Neural cell (in vitro differentiated cells): Measurements from ENCODE around the gene SLC22A23. TPM values are rescaled to one million over a fixed set of nuclear protein-coding genes. Genes with fewer than 3 reads are reported as not detected.

ENCODE experiments used
- H2AFZ ChIP-seq: fragments of 200-600, 300-800 bp; sonication (generic), shearing (Covaris generic); 2 replicates; pipeline ENCODE4 v1.6.0; 2014; ENCODE audit warnings: low read depth, mild to moderate bottlenecking, antibody characterized with exemption, low read length, moderate library complexity
- H3F3A ChIP-seq: fragments of 200-600 bp; shearing (Covaris generic); 2 replicates; pipeline ENCODE4 v1.6.1; 2016; ENCODE audit warnings: mild to moderate bottlenecking, moderate library complexity, mixed read lengths, antibody characterized with exemption, low read length; ENCODE audit not compliant: insufficient read depth, poor library complexity, severe bottlenecking
- H3K27ac ChIP-seq: fragments of 200-600, 300-800 bp; sonication (generic), shearing (Covaris generic); 2 replicates; pipeline ENCODE4 v1.5.1; 2014; ENCODE audit warnings: mild to moderate bottlenecking, low read length, moderate library complexity
- H3K27me3 ChIP-seq: fragments of 300-800, 200-600 bp; sonication (generic), shearing (Covaris generic); 2 replicates; pipeline ENCODE4 v1.6.0; 2014; ENCODE audit warnings: mild to moderate bottlenecking, low read depth, low read length, moderate library complexity; ENCODE audit not compliant: insufficient read depth
- H3K36me3 ChIP-seq: fragments of 300-800, 200-600 bp; sonication (generic), shearing (Covaris generic); 2 replicates; pipeline ENCODE4 v1.5.1; 2014; ENCODE audit warnings: mild to moderate bottlenecking, antibody characterized with exemption, low read length, moderate library complexity; ENCODE audit not compliant: insufficient read depth
- H3K4me2 ChIP-seq: fragments of 300-800, 200-600 bp; sonication (generic), shearing (Covaris generic); 2 replicates; pipeline ENCODE4 v1.6.0; 2014; ENCODE audit warnings: mild to moderate bottlenecking, low read length
- H3K4me3 ChIP-seq: fragments of 300-800, 200-600 bp; sonication (generic), shearing (Covaris generic); 2 replicates; pipeline ENCODE4 v1.5.1; 2014; ENCODE audit warnings: mild to moderate bottlenecking, low read length, moderate library complexity
- H3K79me2 ChIP-seq: fragments of 200-600 bp; shearing (Covaris generic); replicated peaks from 2 replicates; pipeline ENCODE4 v1.6.0; 2014; ENCODE audit warnings: mild to moderate bottlenecking, low read length, moderate library complexity; ENCODE audit not compliant: insufficient read depth
- H3K9ac ChIP-seq: fragments of 300-800, 200-600 bp; sonication (generic), shearing (Covaris generic); 2 replicates; pipeline ENCODE4 v1.6.1; 2016; ENCODE audit warnings: mild to moderate bottlenecking, low read length, mixed read lengths
- H3K9me2 ChIP-seq: fragments of 200-600 bp; shearing (Covaris generic); 2 replicates; pipeline ENCODE4 v1.6.1; 2016; ENCODE audit warnings: mild to moderate bottlenecking, low read length, mixed read lengths; ENCODE audit not compliant: insufficient read depth
- H3K9me3 ChIP-seq: fragments of 200-600, 300-800 bp; sonication (generic), shearing (Covaris generic); 2 replicates; pipeline ENCODE4 v1.6.1; 2016; ENCODE audit warnings: mild to moderate bottlenecking, mixed run types, low read length, moderate library complexity, mixed read lengths
- H4K20me1 ChIP-seq: fragments of 200-600 bp; shearing (Covaris generic); 2 replicates; pipeline ENCODE4 v1.6.1; 2016; ENCODE audit warnings: mild to moderate bottlenecking, mixed run types; ENCODE audit not compliant: insufficient read depth
- EP300 ChIP-seq: fragments of 450-650 bp; conservative IDR thresholded peaks from 2 replicates; pipeline ENCODE4 v1.6.1; 2014; ENCODE audit warnings: antibody characterized with exemption, mild to moderate bottlenecking, moderate library complexity; ENCODE audit not compliant: poor library complexity, severe bottlenecking
- EZH2 ChIP-seq: fragments of 200-600, 300-800 bp; shearing (Covaris generic), sonication (generic); IDR thresholded peaks from 2 replicates; pipeline ENCODE4 v1.6.1; 2014; ENCODE audit warnings: antibody characterized with exemption, low read length, borderline replicate concordance, mild to moderate bottlenecking; ENCODE audit not compliant: insufficient read depth, poor library complexity, severe bottlenecking
- MXI1 ChIP-seq: fragments of 450-650 bp; conservative IDR thresholded peaks from 2 replicates; pipeline ENCODE4 v1.6.1; 2014; ENCODE audit warnings: antibody characterized with exemption, mild to moderate bottlenecking; ENCODE audit not compliant: poor library complexity, severe bottlenecking
- POLR2AphosphoS5 ChIP-seq: IDR thresholded peaks from 2 replicates; pipeline ENCODE4 v1.6.1; 2012
- RAD21 ChIP-seq: fragments of 450-650 bp; conservative IDR thresholded peaks from 2 replicates; pipeline ENCODE4 v1.6.1; 2014; ENCODE audit warnings: antibody characterized with exemption, mild to moderate bottlenecking, moderate library complexity
- SMC3 ChIP-seq: fragments of 450-650 bp; conservative IDR thresholded peaks from 2 replicates; pipeline ENCODE4 v1.6.1; 2014; ENCODE audit warnings: antibody characterized with exemption, mild to moderate bottlenecking, moderate library complexity; ENCODE audit not compliant: poor library complexity
- TAF1 ChIP-seq: IDR thresholded peaks from 2 replicates; pipeline ENCODE4 v1.6.1; 2012; ENCODE audit warnings: low read depth
- polyA plus RNA-seq: library from polyadenylated mRNA; depleted of rRNA; stranded (reverse); fragments of >200 nt; gene quantifications from 2 replicates; pipeline ENCODE4 v1.2.3, GENCODE V29; 2014
- TF ChIP-seq, protein P1 (sequence below): IDR thresholded peaks from 2 replicates; pipeline ENCODE4 v1.6.1; 2012; ENCODE audit warnings: borderline replicate concordance
- TF ChIP-seq, protein P2 (sequence below): fragments of 450-650 bp; IDR thresholded peaks from 2 replicates; pipeline ENCODE4 v1.5.1; 2014; ENCODE audit warnings: antibody characterized with exemption, mild to moderate bottlenecking, moderate library complexity; ENCODE audit not compliant: poor library complexity, severe bottlenecking

SLC22A23 gene
- polyA plus RNA-seq, 1 donor from 2014 or later, result 8.8 TPM

DNA sequence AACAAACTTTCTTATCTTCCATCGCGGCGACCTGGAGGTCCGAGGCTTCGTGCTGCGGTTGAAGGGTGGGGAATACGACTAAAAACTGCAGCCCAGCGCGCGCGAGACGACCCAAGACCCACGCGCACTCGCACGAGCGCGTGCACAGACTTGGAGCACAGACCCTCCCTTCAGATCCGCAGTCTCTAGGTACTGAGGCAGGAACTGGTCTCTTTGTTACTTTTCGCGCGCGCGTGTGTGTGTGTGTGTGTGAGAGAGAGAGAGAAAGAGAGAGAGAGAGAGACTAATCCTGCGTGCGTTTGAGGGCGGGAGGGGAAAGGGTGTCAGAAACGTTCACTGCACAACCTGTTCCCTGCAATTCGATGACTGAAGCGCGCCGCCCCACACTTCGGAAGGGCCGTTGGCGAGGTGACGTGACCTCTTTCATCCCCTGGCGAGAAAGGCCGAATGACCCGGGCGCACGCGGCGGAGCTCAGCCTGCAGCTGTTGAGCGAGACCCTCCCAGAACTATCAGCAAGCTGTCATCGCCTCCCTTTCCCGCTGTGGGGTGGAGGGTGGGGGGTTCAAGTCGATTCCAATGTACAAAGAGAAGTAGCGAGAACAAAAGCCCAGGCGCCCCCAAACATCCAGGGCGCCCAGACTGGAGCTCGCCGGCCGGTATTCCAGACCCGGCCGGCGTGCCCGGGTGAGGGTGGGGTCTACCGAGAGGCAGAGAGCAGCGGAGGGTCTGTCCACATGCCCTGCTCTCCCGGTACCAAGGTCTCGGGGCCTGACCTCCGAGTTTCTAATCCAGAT, 227.9 kb downstream of the SLC22A23 start:
- Histone ChIP-seq H3K27me3 (no peaks in the 10 kb centered on the region), H3K4me2 (peak overlapping the region; percentile 96), H3K4me3 (peak overlapping the region; percentile 82), H3K9me2 (no peaks in the 10 kb centered on the region), H3K9ac (peak overlapping the region; percentile 100), H3F3A (peaks cover 15% of the 10 kb centered on the region), H3K9me3 (no peaks in the 10 kb centered on the region), H3K36me3 (peaks cover 5% of the 10 kb centered on the region), H3K27ac (peak overlapping the region; percentile 100), H4K20me1 (peaks cover 26% of the 10 kb centered on the region), H3K79me2 (peaks cover 73% of the 10 kb centered on the region), H2AFZ (no peak overlapping the region)
- TF ChIP-seq, protein P1, sequence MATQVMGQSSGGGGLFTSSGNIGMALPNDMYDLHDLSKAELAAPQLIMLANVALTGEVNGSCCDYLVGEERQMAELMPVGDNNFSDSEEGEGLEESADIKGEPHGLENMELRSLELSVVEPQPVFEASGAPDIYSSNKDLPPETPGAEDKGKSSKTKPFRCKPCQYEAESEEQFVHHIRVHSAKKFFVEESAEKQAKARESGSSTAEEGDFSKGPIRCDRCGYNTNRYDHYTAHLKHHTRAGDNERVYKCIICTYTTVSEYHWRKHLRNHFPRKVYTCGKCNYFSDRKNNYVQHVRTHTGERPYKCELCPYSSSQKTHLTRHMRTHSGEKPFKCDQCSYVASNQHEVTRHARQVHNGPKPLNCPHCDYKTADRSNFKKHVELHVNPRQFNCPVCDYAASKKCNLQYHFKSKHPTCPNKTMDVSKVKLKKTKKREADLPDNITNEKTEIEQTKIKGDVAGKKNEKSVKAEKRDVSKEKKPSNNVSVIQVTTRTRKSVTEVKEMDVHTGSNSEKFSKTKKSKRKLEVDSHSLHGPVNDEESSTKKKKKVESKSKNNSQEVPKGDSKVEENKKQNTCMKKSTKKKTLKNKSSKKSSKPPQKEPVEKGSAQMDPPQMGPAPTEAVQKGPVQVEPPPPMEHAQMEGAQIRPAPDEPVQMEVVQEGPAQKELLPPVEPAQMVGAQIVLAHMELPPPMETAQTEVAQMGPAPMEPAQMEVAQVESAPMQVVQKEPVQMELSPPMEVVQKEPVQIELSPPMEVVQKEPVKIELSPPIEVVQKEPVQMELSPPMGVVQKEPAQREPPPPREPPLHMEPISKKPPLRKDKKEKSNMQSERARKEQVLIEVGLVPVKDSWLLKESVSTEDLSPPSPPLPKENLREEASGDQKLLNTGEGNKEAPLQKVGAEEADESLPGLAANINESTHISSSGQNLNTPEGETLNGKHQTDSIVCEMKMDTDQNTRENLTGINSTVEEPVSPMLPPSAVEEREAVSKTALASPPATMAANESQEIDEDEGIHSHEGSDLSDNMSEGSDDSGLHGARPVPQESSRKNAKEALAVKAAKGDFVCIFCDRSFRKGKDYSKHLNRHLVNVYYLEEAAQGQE, result peak; percentile 95
- TF ChIP-seq SMC3, result peak; percentile 54
- TF ChIP-seq RAD21, result peak; percentile 42
- TF ChIP-seq MXI1, result peak; percentile 63
- peak; percentile 84 for TF ChIP-seq EP300
- peak; percentile 80 for TF ChIP-seq TAF1
- TF ChIP-seq EZH2, result no peak
- TF ChIP-seq POLR2AphosphoS5, result peak; percentile 99
- TF ChIP-seq, protein P2, sequence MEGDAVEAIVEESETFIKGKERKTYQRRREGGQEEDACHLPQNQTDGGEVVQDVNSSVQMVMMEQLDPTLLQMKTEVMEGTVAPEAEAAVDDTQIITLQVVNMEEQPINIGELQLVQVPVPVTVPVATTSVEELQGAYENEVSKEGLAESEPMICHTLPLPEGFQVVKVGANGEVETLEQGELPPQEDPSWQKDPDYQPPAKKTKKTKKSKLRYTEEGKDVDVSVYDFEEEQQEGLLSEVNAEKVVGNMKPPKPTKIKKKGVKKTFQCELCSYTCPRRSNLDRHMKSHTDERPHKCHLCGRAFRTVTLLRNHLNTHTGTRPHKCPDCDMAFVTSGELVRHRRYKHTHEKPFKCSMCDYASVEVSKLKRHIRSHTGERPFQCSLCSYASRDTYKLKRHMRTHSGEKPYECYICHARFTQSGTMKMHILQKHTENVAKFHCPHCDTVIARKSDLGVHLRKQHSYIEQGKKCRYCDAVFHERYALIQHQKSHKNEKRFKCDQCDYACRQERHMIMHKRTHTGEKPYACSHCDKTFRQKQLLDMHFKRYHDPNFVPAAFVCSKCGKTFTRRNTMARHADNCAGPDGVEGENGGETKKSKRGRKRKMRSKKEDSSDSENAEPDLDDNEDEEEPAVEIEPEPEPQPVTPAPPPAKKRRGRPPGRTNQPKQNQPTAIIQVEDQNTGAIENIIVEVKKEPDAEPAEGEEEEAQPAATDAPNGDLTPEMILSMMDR, result no peak

DNA sequence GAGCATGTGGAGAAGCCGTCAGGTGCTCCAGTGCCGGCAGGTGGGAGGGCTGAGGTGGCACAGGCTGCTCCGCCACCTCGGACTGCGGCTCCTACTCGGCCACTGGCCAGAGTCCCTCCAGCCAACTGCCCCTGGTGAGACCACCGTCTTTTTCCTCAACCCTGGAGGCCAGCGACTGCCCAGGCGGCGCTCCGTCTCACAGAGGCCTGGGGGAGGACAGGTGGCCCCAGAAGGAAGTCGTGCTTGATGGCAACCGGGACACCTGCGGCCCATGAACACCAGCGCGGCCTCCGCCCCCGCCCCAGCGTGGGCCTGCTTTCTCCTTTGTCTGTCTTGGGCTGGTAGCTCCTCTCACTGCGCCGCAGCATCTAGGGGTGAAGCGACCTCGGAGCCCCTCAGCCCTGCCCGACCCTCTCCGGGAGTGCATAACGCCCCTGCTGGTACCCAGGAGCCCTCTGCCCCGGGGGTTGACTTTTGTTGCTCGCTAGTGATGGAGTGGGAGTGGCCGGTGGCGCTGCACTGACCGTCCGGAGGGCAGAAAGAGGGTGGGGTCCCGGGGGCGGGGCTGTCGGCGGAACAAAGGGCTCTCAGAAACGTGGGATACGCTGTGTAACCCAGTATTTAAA, 228.7 kb downstream of the SLC22A23 start:
- no peak overlapping the region for H2AFZ ChIP-seq
- peak overlapping the region; percentile 100 for H3K27ac ChIP-seq
- no peaks in the 10 kb centered on the region for H3K9me2 ChIP-seq
- peaks cover 18% of the 10 kb centered on the region for H3F3A ChIP-seq
- peak overlapping the region; percentile 100 for H3K9ac ChIP-seq
- no peaks in the 10 kb centered on the region for H3K9me3 ChIP-seq
- peak overlapping the region; percentile 82 for H3K4me3 ChIP-seq
- peak; percentile 61 for TF ChIP-seq POLR2AphosphoS5
- peak; percentile 40 for TF ChIP-seq MXI1
- TF ChIP-seq, protein P1, result peak; percentile 86
- peak; percentile 40 for TF ChIP-seq TAF1
- no peak for TF ChIP-seq EZH2
- TF ChIP-seq EP300, result peak; percentile 13
- peak; percentile 34 for TF ChIP-seq SMC3
- TF ChIP-seq, protein P2, result no peak
- no peak for TF ChIP-seq RAD21
- no peaks in the 10 kb centered on the region for H3K27me3 ChIP-seq
- peaks cover 34% of the 10 kb centered on the region for H4K20me1 ChIP-seq
- peaks cover 73% of the 10 kb centered on the region for H3K79me2 ChIP-seq
- H3K4me2 ChIP-seq, result peak overlapping the region; percentile 21
- peaks cover 13% of the 10 kb centered on the region for H3K36me3 ChIP-seq
